IMR-90 (cell line): ENCODE measurements around the gene KRTAP6-3. TPM values are rescaled to one million over a fixed set of nuclear protein-coding genes. Genes with fewer than 3 reads are reported as not detected.

ENCODE experiments used
- ATAC-seq: fragments of 200-7000 bp; cut with Tn5 transposase; 2 replicates; pipeline ENCODE4 v1.9.1; 2020; ENCODE audit warnings: low read depth, mild to moderate bottlenecking, moderate library complexity
- BruUV-seq: library from RNA; stranded (reverse); fragments of 400-500 nt; replicated peaks from 2 replicates; lab custom pipeline; 2021; lab: Mats Ljungman, UMichigan
- CTCF ChIA-PET: fragments of 300-600 bp; formaldehyde crosslinking; extraction: SDS; loops from one replicate; lab custom pipeline; 2021; ENCODE audit warnings: antibody characterized with exemption; lab: Yijun Ruan, JAX
- POLR2A ChIA-PET: fragments of 300-600 bp; sonication (Branson Sonifier 250); formaldehyde crosslinking; loops from one replicate; lab custom pipeline; 2022; ENCODE audit warnings: antibody characterized with exemption; ENCODE audit not compliant: unreplicated experiment; lab: Charles Lee
- DNase-seq: peaks from one replicate; pipeline ENCODE4 v3.0.0; 2013
- H2AFZ ChIP-seq: replicated peaks from 2 replicates; pipeline ENCODE3; 2013; ENCODE audit warnings: low read length, mild to moderate bottlenecking; ENCODE audit not compliant: poor library complexity
- H2AK5ac ChIP-seq: 2 replicates; pipeline ENCODE4 v1.6.1; 2013; ENCODE audit warnings: low read depth, low read length, inconsistent platforms
- H2AK9ac ChIP-seq: replicated peaks from 2 replicates; pipeline ENCODE3; 2013; ENCODE audit warnings: mild to moderate bottlenecking, low read depth, low read length, moderate library complexity; ENCODE audit not compliant: poor library complexity
- H2BK120ac ChIP-seq: 2 replicates; pipeline ENCODE4 v1.6.1; 2013; ENCODE audit warnings: low read depth, low read length, inconsistent platforms
- H2BK15ac ChIP-seq: 3 replicates; pipeline ENCODE4 v1.6.1; 2013; ENCODE audit warnings: low read depth, low read length, inconsistent platforms
- H2BK20ac ChIP-seq: 2 replicates; pipeline ENCODE4 v1.6.1; 2013; ENCODE audit warnings: low read depth, mild to moderate bottlenecking, inconsistent platforms, low read length, moderate library complexity
- H2BK5ac ChIP-seq: 2 replicates; pipeline ENCODE4 v1.6.1; 2013; ENCODE audit warnings: mild to moderate bottlenecking, low read depth, low read length, inconsistent platforms; ENCODE audit not compliant: poor library complexity, severe bottlenecking
- H3K14ac ChIP-seq: replicated peaks from 2 replicates; pipeline ENCODE4 v1.6.1; 2013; ENCODE audit warnings: low read depth, low read length, inconsistent platforms
- H3K18ac ChIP-seq: 2 replicates; pipeline ENCODE4 v1.6.1; 2013; ENCODE audit warnings: low read depth, low read length, control low read depth
- H3K23ac ChIP-seq: 2 replicates; pipeline ENCODE4 v1.6.1; 2013; ENCODE audit warnings: low read depth, low read length, inconsistent platforms
- H3K27ac ChIP-seq: 2 replicates; pipeline ENCODE4 v1.5.1; 2013; ENCODE audit warnings: mild to moderate bottlenecking, control low read depth, low read length; ENCODE audit not compliant: insufficient read depth
- H3K27me3 ChIP-seq: 2 replicates; pipeline ENCODE4 v1.6.1; 2013; ENCODE audit warnings: low read length; ENCODE audit not compliant: control insufficient read depth, insufficient read depth
- H3K36me3 ChIP-seq: 2 replicates; pipeline ENCODE4 v1.6.1; 2013; ENCODE audit warnings: low read length, mixed read lengths; ENCODE audit not compliant: control insufficient read depth, insufficient read depth
- H3K4ac ChIP-seq: 2 replicates; pipeline ENCODE4 v1.6.1; 2013; ENCODE audit warnings: low read depth, low read length, inconsistent platforms
- H3K4me1 ChIP-seq: 2 replicates; pipeline ENCODE4 v1.6.1; 2013; ENCODE audit warnings: low read length, mixed read lengths; ENCODE audit not compliant: control insufficient read depth, insufficient read depth
- H3K4me2 ChIP-seq: 2 replicates; pipeline ENCODE4 v1.6.1; 2013; ENCODE audit warnings: low read depth, mild to moderate bottlenecking, control low read depth, low read length, moderate library complexity
- H3K4me3 ChIP-seq: 2 replicates; pipeline ENCODE4 v1.5.1; 2013; ENCODE audit warnings: low read depth, mild to moderate bottlenecking, control low read depth, low read length, moderate library complexity; ENCODE audit not compliant: insufficient read depth
- H3K56ac ChIP-seq: 2 replicates; pipeline ENCODE4 v1.6.1; 2013; ENCODE audit warnings: low read length, inconsistent platforms; ENCODE audit not compliant: insufficient read depth; ENCODE audit errors: extremely low read depth
- H3K79me1 ChIP-seq, 2 experiments: 2 replicates each; pipeline ENCODE4 v1.6.1; 2013; ENCODE audit warnings: low read length in 2 of 2, inconsistent platforms in 1 of 2, low read depth in 1 of 2
- H3K9ac ChIP-seq: 2 replicates; pipeline ENCODE4 v1.6.1; 2013; ENCODE audit warnings: low read depth, low read length, control low read depth
- H3K9me1 ChIP-seq: 2 replicates; pipeline ENCODE4 v1.6.1; 2013; ENCODE audit warnings: low read length, inconsistent platforms; ENCODE audit not compliant: insufficient read depth
- H3K9me3 ChIP-seq: 2 replicates; pipeline ENCODE4 v1.6.1; 2013; ENCODE audit warnings: low read length; ENCODE audit not compliant: control insufficient read depth, insufficient read depth
- H4K20me1 ChIP-seq: 2 replicates; pipeline ENCODE4 v1.6.1; 2013; ENCODE audit warnings: low read length, inconsistent platforms; ENCODE audit not compliant: insufficient read depth
- H4K5ac ChIP-seq: 2 replicates; pipeline ENCODE4 v1.6.1; 2013; ENCODE audit warnings: mild to moderate bottlenecking, low read depth, low read length, control low read depth
- H4K8ac ChIP-seq, 2 experiments: 2 replicates each; pipeline ENCODE4 v1.6.1; 2013; ENCODE audit warnings: low read depth in 2 of 2, low read length in 2 of 2, control low read depth in 1 of 2, inconsistent platforms in 1 of 2
- H4K91ac ChIP-seq: 2 replicates; pipeline ENCODE4 v1.6.1; 2013; ENCODE audit warnings: low read depth, low read length, inconsistent platforms; ENCODE audit not compliant: insufficient read depth
- BHLHE40 ChIP-seq: fragments of 150-350 bp; IDR thresholded peaks from 2 replicates; pipeline ENCODE4 v1.6.1; 2016; ENCODE audit warnings: mild to moderate bottlenecking, low read depth, low read length
- CEBPB ChIP-seq: IDR thresholded peaks from 2 replicates; pipeline ENCODE4 v1.6.1; 2012; ENCODE audit warnings: low read depth, low read length, improper control_type of control experiment
- CHD1 ChIP-seq: IDR thresholded peaks from 2 replicates; pipeline ENCODE4 v1.6.1; 2012; ENCODE audit warnings: low read depth, low read length, improper control_type of control experiment
- FOS ChIP-seq: fragments of 150-350 bp; IDR thresholded peaks from 2 replicates; pipeline ENCODE4 v1.6.1; 2016; ENCODE audit warnings: low read depth, low read length
- MAZ ChIP-seq: IDR thresholded peaks from 2 replicates; pipeline ENCODE4 v1.6.1; 2012; ENCODE audit warnings: low read depth, mild to moderate bottlenecking, low read length, improper control_type of control experiment, moderate library complexity, borderline replicate concordance
- POLR2A ChIP-seq: IDR thresholded peaks from 2 replicates; pipeline ENCODE4 v1.6.1; 2012; ENCODE audit warnings: mild to moderate bottlenecking, low read depth, low read length
- RFX5 ChIP-seq: IDR thresholded peaks from 2 replicates; pipeline ENCODE4 v1.8.0; 2012; ENCODE audit warnings: low read depth, mild to moderate bottlenecking, low read length, moderate library complexity
- SMC3 ChIP-seq: fragments of 150-350 bp; IDR thresholded peaks from 2 replicates; pipeline ENCODE4 v1.6.1; 2016; ENCODE audit warnings: low read depth, mild to moderate bottlenecking, antibody characterized with exemption, low read length, moderate library complexity
- dilution Hi-C: fragments of 300-500 bp; cut with HindIII; formaldehyde crosslinking; loops from one replicate; pipeline ENCODE4 v1.14.3; 2018; ENCODE audit warnings: low sequenced_read_pairs; ENCODE audit not compliant: unreplicated experiment
- in situ Hi-C: fragments of 300-500 bp; cut with MboI; formaldehyde crosslinking; loops from 3 replicates; pipeline ENCODE4 v1.14.3; 2019; ENCODE audit warnings: low sequenced_read_pairs, inconsistent platforms, mixed read lengths
- intact Hi-C: fragments of 100-400 bp; cut with micrococcal nuclease; formaldehyde crosslinking; loops from 2 replicates; pipeline ENCODE4 v1.10.0; 2022
- polyA plus RNA-seq, 3 experiments: library from polyadenylated mRNA; depleted of rRNA; stranded (reverse); fragments of >200 nt; gene quantifications; 2 replicates each; pipeline ENCODE4 v1.2.3, GENCODE V29; 2012; ENCODE audit warnings: low replicate concordance in 1 of 3
- total RNA-seq: library from RNA; depleted of rRNA; stranded (reverse); fragments of >200 nt; gene quantifications from 2 replicates; pipeline ENCODE4 v1.2.3, GENCODE V29; 2012

The KRTAP6-3 gene
- total and polyA plus RNA-seq, 2 of the 4 experiments (the other 2 are of a cell fraction), result not detected

DNA sequence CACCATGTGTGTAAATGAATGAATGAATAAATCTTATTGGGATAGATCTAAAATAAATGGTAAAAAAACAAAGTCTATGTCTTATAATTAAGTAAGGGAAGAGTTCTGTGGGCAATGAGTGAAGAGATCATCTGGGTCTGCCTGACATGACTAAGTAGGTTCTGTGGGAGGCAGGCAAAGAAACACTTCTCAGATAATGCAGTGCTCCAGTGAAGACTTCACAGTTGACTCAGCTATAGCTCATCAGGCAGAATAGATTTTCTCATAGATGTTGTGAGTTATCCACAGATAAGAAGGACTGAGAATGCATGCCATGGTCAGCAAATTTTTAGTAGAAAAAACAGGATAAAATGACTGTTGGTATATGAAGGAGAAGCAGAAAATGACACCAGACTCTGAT lies 14.5 kb upstream of the KRTAP6-3 start:
- H3K56ac ChIP-seq, result no peak overlapping the region
- H2AK9ac ChIP-seq, result no peak overlapping the region
- H3K4me3 ChIP-seq, result no peak overlapping the region
- no peak overlapping the region for H4K8ac ChIP-seq
- POLR2A ChIA-PET, result no interaction called here
- no peak overlapping the region for H3K4ac ChIP-seq
- H3K9me3 ChIP-seq, result peaks cover 7% of the 10 kb centered on the region
- H4K20me1 ChIP-seq, result no peaks in the 10 kb centered on the region
- no peak overlapping the region for H3K18ac ChIP-seq
- H2BK20ac ChIP-seq, result no peak overlapping the region
- no peak overlapping the region for H3K9ac ChIP-seq
- no peaks in the 10 kb centered on the region for H3K27me3 ChIP-seq
- no peak for TF ChIP-seq MAZ
- TF ChIP-seq FOS, result no peak
- TF ChIP-seq RFX5, result no peak
- TF ChIP-seq POLR2A, result no peak
- no peak for TF ChIP-seq CEBPB
- no peak for TF ChIP-seq SMC3
- TF ChIP-seq CHD1, result no peak
- TF ChIP-seq BHLHE40, result no peak
- H3K4me1 ChIP-seq, result no peaks in the 10 kb centered on the region
- H3K14ac ChIP-seq, result no peak overlapping the region
- H3K4me2 ChIP-seq, result no peak overlapping the region
- CTCF ChIA-PET, result no interaction called here
- H3K23ac ChIP-seq, result no peak overlapping the region
- no peaks in the 10 kb centered on the region for H3K9me1 ChIP-seq
- no peaks in the 10 kb centered on the region for H3K36me3 ChIP-seq
- no peak overlapping the region for H2AK5ac ChIP-seq
- H4K5ac ChIP-seq, result no peak overlapping the region
- in situ Hi-C loops, result no loop called here
- intact Hi-C loops, result no loop called here
- no peak overlapping the region for H2BK120ac ChIP-seq
- dilution Hi-C loops, result no loop called here
- DNase-seq, result no peak
- no peak overlapping the region for H3K27ac ChIP-seq
- no peak for ATAC-seq
- no peak overlapping the region for H2BK15ac ChIP-seq
- no peaks in the 10 kb centered on the region for H3K79me1 ChIP-seq
- no TSS peak for BruUV-seq
- no peak overlapping the region for H4K91ac ChIP-seq
- no peak overlapping the region for H2BK5ac ChIP-seq
- H2AFZ ChIP-seq, result no peak overlapping the region
